IMR-90 (cell line): Measurements from ENCODE around the gene CAMTA1. TPM values are rescaled to one million over a fixed set of nuclear protein-coding genes. Genes with fewer than 3 reads are reported as not detected.

Experiments
- ATAC-seq: fragments of 200-7000 bp; cut with Tn5 transposase; 2 replicates; pipeline ENCODE4 v1.9.1; 2020; ENCODE audit warnings: low read depth, mild to moderate bottlenecking, moderate library complexity
- BruUV-seq: library from RNA; stranded (reverse); fragments of 400-500 nt; replicated peaks from 2 replicates; lab custom pipeline; 2021; lab: Mats Ljungman, UMichigan
- CTCF ChIA-PET: fragments of 300-600 bp; formaldehyde crosslinking; extraction: SDS; loops from one replicate; lab custom pipeline; 2021; ENCODE audit warnings: antibody characterized with exemption; lab: Yijun Ruan, JAX
- POLR2A ChIA-PET: fragments of 300-600 bp; sonication (Branson Sonifier 250); formaldehyde crosslinking; loops from one replicate; lab custom pipeline; 2022; ENCODE audit warnings: antibody characterized with exemption; ENCODE audit not compliant: unreplicated experiment; lab: Charles Lee
- DNase-seq: peaks from one replicate; pipeline ENCODE4 v3.0.0; 2013
- H2AFZ ChIP-seq: replicated peaks from 2 replicates; pipeline ENCODE3; 2013; ENCODE audit warnings: low read length, mild to moderate bottlenecking; ENCODE audit not compliant: poor library complexity
- H2AK5ac ChIP-seq: 2 replicates; pipeline ENCODE4 v1.6.1; 2013; ENCODE audit warnings: low read depth, low read length, inconsistent platforms
- H2AK9ac ChIP-seq: replicated peaks from 2 replicates; pipeline ENCODE3; 2013; ENCODE audit warnings: mild to moderate bottlenecking, low read depth, low read length, moderate library complexity; ENCODE audit not compliant: poor library complexity
- H2BK120ac ChIP-seq: 2 replicates; pipeline ENCODE4 v1.6.1; 2013; ENCODE audit warnings: low read depth, low read length, inconsistent platforms
- H2BK15ac ChIP-seq: 3 replicates; pipeline ENCODE4 v1.6.1; 2013; ENCODE audit warnings: low read depth, low read length, inconsistent platforms
- H2BK20ac ChIP-seq: 2 replicates; pipeline ENCODE4 v1.6.1; 2013; ENCODE audit warnings: low read depth, mild to moderate bottlenecking, inconsistent platforms, low read length, moderate library complexity
- H2BK5ac ChIP-seq: 2 replicates; pipeline ENCODE4 v1.6.1; 2013; ENCODE audit warnings: mild to moderate bottlenecking, low read depth, low read length, inconsistent platforms; ENCODE audit not compliant: poor library complexity, severe bottlenecking
- H3K14ac ChIP-seq: replicated peaks from 2 replicates; pipeline ENCODE4 v1.6.1; 2013; ENCODE audit warnings: low read depth, low read length, inconsistent platforms
- H3K18ac ChIP-seq: 2 replicates; pipeline ENCODE4 v1.6.1; 2013; ENCODE audit warnings: low read depth, low read length, control low read depth
- H3K23ac ChIP-seq: 2 replicates; pipeline ENCODE4 v1.6.1; 2013; ENCODE audit warnings: low read depth, low read length, inconsistent platforms
- H3K27ac ChIP-seq: 2 replicates; pipeline ENCODE4 v1.5.1; 2013; ENCODE audit warnings: mild to moderate bottlenecking, control low read depth, low read length; ENCODE audit not compliant: insufficient read depth
- H3K27me3 ChIP-seq: 2 replicates; pipeline ENCODE4 v1.6.1; 2013; ENCODE audit warnings: low read length; ENCODE audit not compliant: control insufficient read depth, insufficient read depth
- H3K36me3 ChIP-seq: 2 replicates; pipeline ENCODE4 v1.6.1; 2013; ENCODE audit warnings: low read length, mixed read lengths; ENCODE audit not compliant: control insufficient read depth, insufficient read depth
- H3K4ac ChIP-seq: 2 replicates; pipeline ENCODE4 v1.6.1; 2013; ENCODE audit warnings: low read depth, low read length, inconsistent platforms
- H3K4me1 ChIP-seq: 2 replicates; pipeline ENCODE4 v1.6.1; 2013; ENCODE audit warnings: low read length, mixed read lengths; ENCODE audit not compliant: control insufficient read depth, insufficient read depth
- H3K4me2 ChIP-seq: 2 replicates; pipeline ENCODE4 v1.6.1; 2013; ENCODE audit warnings: low read depth, mild to moderate bottlenecking, control low read depth, low read length, moderate library complexity
- H3K4me3 ChIP-seq: 2 replicates; pipeline ENCODE4 v1.5.1; 2013; ENCODE audit warnings: low read depth, mild to moderate bottlenecking, control low read depth, low read length, moderate library complexity; ENCODE audit not compliant: insufficient read depth
- H3K56ac ChIP-seq: 2 replicates; pipeline ENCODE4 v1.6.1; 2013; ENCODE audit warnings: low read length, inconsistent platforms; ENCODE audit not compliant: insufficient read depth; ENCODE audit errors: extremely low read depth
- H3K79me1 ChIP-seq, 2 experiments: 2 replicates each; pipeline ENCODE4 v1.6.1; 2013; ENCODE audit warnings: low read length in 2 of 2, inconsistent platforms in 1 of 2, low read depth in 1 of 2
- H3K9ac ChIP-seq: 2 replicates; pipeline ENCODE4 v1.6.1; 2013; ENCODE audit warnings: low read depth, low read length, control low read depth
- H3K9me1 ChIP-seq: 2 replicates; pipeline ENCODE4 v1.6.1; 2013; ENCODE audit warnings: low read length, inconsistent platforms; ENCODE audit not compliant: insufficient read depth
- H3K9me3 ChIP-seq: 2 replicates; pipeline ENCODE4 v1.6.1; 2013; ENCODE audit warnings: low read length; ENCODE audit not compliant: control insufficient read depth, insufficient read depth
- H4K20me1 ChIP-seq: 2 replicates; pipeline ENCODE4 v1.6.1; 2013; ENCODE audit warnings: low read length, inconsistent platforms; ENCODE audit not compliant: insufficient read depth
- H4K5ac ChIP-seq: 2 replicates; pipeline ENCODE4 v1.6.1; 2013; ENCODE audit warnings: mild to moderate bottlenecking, low read depth, low read length, control low read depth
- H4K8ac ChIP-seq, 2 experiments: 2 replicates each; pipeline ENCODE4 v1.6.1; 2013; ENCODE audit warnings: low read depth in 2 of 2, low read length in 2 of 2, control low read depth in 1 of 2, inconsistent platforms in 1 of 2
- H4K91ac ChIP-seq: 2 replicates; pipeline ENCODE4 v1.6.1; 2013; ENCODE audit warnings: low read depth, low read length, inconsistent platforms; ENCODE audit not compliant: insufficient read depth
- BHLHE40 ChIP-seq: fragments of 150-350 bp; IDR thresholded peaks from 2 replicates; pipeline ENCODE4 v1.6.1; 2016; ENCODE audit warnings: mild to moderate bottlenecking, low read depth, low read length
- CEBPB ChIP-seq: IDR thresholded peaks from 2 replicates; pipeline ENCODE4 v1.6.1; 2012; ENCODE audit warnings: low read depth, low read length, improper control_type of control experiment
- CHD1 ChIP-seq: IDR thresholded peaks from 2 replicates; pipeline ENCODE4 v1.6.1; 2012; ENCODE audit warnings: low read depth, low read length, improper control_type of control experiment
- CTCF ChIP-seq: conservative IDR thresholded peaks from 2 replicates; pipeline ENCODE4 v1.5.1; 2012; ENCODE audit warnings: mild to moderate bottlenecking, low read depth, low read length, improper control_type of control experiment
- FOS ChIP-seq: fragments of 150-350 bp; IDR thresholded peaks from 2 replicates; pipeline ENCODE4 v1.6.1; 2016; ENCODE audit warnings: low read depth, low read length
- MAFK ChIP-seq: IDR thresholded peaks from 2 replicates; pipeline ENCODE4 v1.6.1; 2012; ENCODE audit warnings: low read depth, low read length, improper control_type of control experiment
- MAZ ChIP-seq: IDR thresholded peaks from 2 replicates; pipeline ENCODE4 v1.6.1; 2012; ENCODE audit warnings: low read depth, mild to moderate bottlenecking, low read length, improper control_type of control experiment, moderate library complexity, borderline replicate concordance
- MXI1 ChIP-seq: IDR thresholded peaks from 2 replicates; pipeline ENCODE4 v1.6.1; 2012; ENCODE audit warnings: low read depth, mild to moderate bottlenecking, low read length, moderate library complexity, borderline replicate concordance
- NFE2L2 ChIP-seq: fragments of 150-350 bp; IDR thresholded peaks from 2 replicates; pipeline ENCODE4 v1.6.1; 2016; ENCODE audit warnings: low read depth, mild to moderate bottlenecking, low read length
- RAD21 ChIP-seq: IDR thresholded peaks from 2 replicates; pipeline ENCODE4 v1.6.1; 2012; ENCODE audit warnings: low read length, improper control_type of control experiment
- RFX5 ChIP-seq: IDR thresholded peaks from 2 replicates; pipeline ENCODE4 v1.8.0; 2012; ENCODE audit warnings: low read depth, mild to moderate bottlenecking, low read length, moderate library complexity
- SMC3 ChIP-seq: fragments of 150-350 bp; IDR thresholded peaks from 2 replicates; pipeline ENCODE4 v1.6.1; 2016; ENCODE audit warnings: low read depth, mild to moderate bottlenecking, antibody characterized with exemption, low read length, moderate library complexity
- USF2 ChIP-seq: fragments of 150-350 bp; IDR thresholded peaks from 2 replicates; pipeline ENCODE4 v1.6.1; 2017; ENCODE audit warnings: mild to moderate bottlenecking, antibody characterized with exemption, low read length, low read depth
- WGBS, 2 experiments: methylation state at CpG; one replicate each; pipeline versions ENCODE4 v1.1.5 to v1.1.7; 2013; ENCODE audit warnings: missing lambda C conversion rate in 2 of 2; ENCODE audit not compliant: insufficient read length in 1 of 2; ENCODE audit errors: extremely low coverage in 2 of 2; 5-methylcytosine and 5-hydroxymethylcytosine counted together
- dilution Hi-C: fragments of 300-500 bp; cut with HindIII; formaldehyde crosslinking; loops from one replicate; pipeline ENCODE4 v1.14.3; 2018; ENCODE audit warnings: low sequenced_read_pairs; ENCODE audit not compliant: unreplicated experiment
- in situ Hi-C: fragments of 300-500 bp; cut with MboI; formaldehyde crosslinking; loops from 3 replicates; pipeline ENCODE4 v1.14.3; 2019; ENCODE audit warnings: low sequenced_read_pairs, inconsistent platforms, mixed read lengths
- intact Hi-C: fragments of 100-400 bp; cut with micrococcal nuclease; formaldehyde crosslinking; loops from 2 replicates; pipeline ENCODE4 v1.10.0; 2022
- polyA plus RNA-seq, 3 experiments: library from polyadenylated mRNA; depleted of rRNA; stranded (reverse); fragments of >200 nt; gene quantifications; 2 replicates each; pipeline ENCODE4 v1.2.3, GENCODE V29; 2012; ENCODE audit warnings: low replicate concordance in 1 of 3
- total RNA-seq: library from RNA; depleted of rRNA; stranded (reverse); fragments of >200 nt; gene quantifications from 2 replicates; pipeline ENCODE4 v1.2.3, GENCODE V29; 2012

Gene CAMTA1
- total and polyA plus RNA-seq, 2 of the 4 experiments (the other 2 are of a cell fraction): 35.5 to 74.3 TPM

GRCh38 chr1:6796095-6796494, 10.8 kb downstream of the CAMTA1 start:
- H2AFZ ChIP-seq: no peak overlapping the region
- peak overlapping the region; percentile 25; the same call in 1 of the 2 replicates for H4K91ac ChIP-seq
- in situ Hi-C loops: loop anchor here (10.0 kb wide), 2 partner anchors 279 to 429 kb away; no protein-coding TSS in a partner anchor
- ChIA-PET POLR2A (no interaction called here), CTCF (interaction anchor here (0.6 to 2.3 kb wide), 4 partner anchors 77 to 638 kb away, joined by 3 to 17 read pairs (median 4); no protein-coding TSS in a partner anchor)
- no peak overlapping the region for H2AK9ac ChIP-seq
- BruUV-seq: no TSS peak
- H4K5ac ChIP-seq: peak overlapping the region; percentile 15; the same call in 1 of the 2 replicates
- H3K4me2 ChIP-seq: 0 out of 2 replicates have a peak overlapping the region, but pooled peaks have one; percentile 10
- DNase-seq (no peak), ATAC-seq (peak; percentile 19)
- H3K18ac ChIP-seq: peak overlapping the region; percentile 51; the same call in 1 of the 2 replicates
- H2BK15ac ChIP-seq: peak overlapping the region; percentile 54; the same call in 1 of the 3 replicates
- peak overlapping the region; percentile 29 to 62; a peak in 2 of 4 replicates for H4K8ac ChIP-seq
- H2BK120ac ChIP-seq: peak overlapping the region; percentile 13; the same call in 1 of the 2 replicates
- H3K9me3 ChIP-seq: no peaks in the 10 kb centered on the region
- H2BK20ac ChIP-seq: peak overlapping the region; percentile 50; the same call in 1 of the 2 replicates
- H3K4ac ChIP-seq: peak overlapping the region; percentile 40
- peaks cover 16 to 39% of the 10 kb centered on the region in 2 experiments for H3K79me1 ChIP-seq
- no peak overlapping the region for H3K56ac ChIP-seq
- H3K9me1 ChIP-seq: 0 out of 2 replicates have a peak, but pooled peaks cover 4% of the 10 kb centered on the region
- H4K20me1 ChIP-seq: no peaks in the 10 kb centered on the region; the same call in 1 of the 2 replicates
- intact Hi-C loops: loop anchor here (10.0 kb wide), 1 partner anchor 679 kb away; no protein-coding TSS in a partner anchor
- H3K23ac ChIP-seq: no peak overlapping the region
- H3K4me1 ChIP-seq: peaks cover 18% of the 10 kb centered on the region
- dilution Hi-C loops: no loop called here
- H3K27me3 ChIP-seq: no peaks in the 10 kb centered on the region
- peak overlapping the region; percentile 56; the same call in 1 of the 2 replicates for H3K9ac ChIP-seq
- WGBS, 2 experiments: 69% methylated on average over 7 of the region's 9 CpGs; no CpG with 5 or more reads in 1 of the 2 experiments
- no peak overlapping the region for H3K4me3 ChIP-seq
- H2AK5ac ChIP-seq: peak overlapping the region; percentile 44; the same call in 1 of the 2 replicates
- TF ChIP-seq FOS (no peak), SMC3 (no peak), MAFK (no peak), CEBPB (no peak), MXI1 (no peak), BHLHE40 (no peak), RAD21 (no peak), MAZ (no peak), CTCF (no peak), NFE2L2 (no peak), USF2 (no peak), RFX5 (no peak), CHD1 (no peak)
- H3K14ac ChIP-seq: peak overlapping the region; percentile 20; the same call in 1 of the 2 replicates
- H2BK5ac ChIP-seq: peak overlapping the region; percentile 59
- peak overlapping the region; percentile 98 for H3K27ac ChIP-seq
- no peaks in the 10 kb centered on the region; the same call in 1 of the 2 replicates for H3K36me3 ChIP-seq
